Islet precursor cell (in vitro differentiated cells): ENCODE results near the gene FOXO3B.
A peak's percentile ranks its signal among the peaks of the same experiment; 100 is the strongest.
"Not testable (repeated sequence)": the region's sequence is repeated elsewhere in the genome, so short reads cannot be mapped to it uniquely, and the experiment has no call there.

Experiments used
- DNase-seq: peaks from one replicate; pipeline ENCODE4 v3.0.0-alpha.2; 2018

Gene FOXO3B

DNA sequence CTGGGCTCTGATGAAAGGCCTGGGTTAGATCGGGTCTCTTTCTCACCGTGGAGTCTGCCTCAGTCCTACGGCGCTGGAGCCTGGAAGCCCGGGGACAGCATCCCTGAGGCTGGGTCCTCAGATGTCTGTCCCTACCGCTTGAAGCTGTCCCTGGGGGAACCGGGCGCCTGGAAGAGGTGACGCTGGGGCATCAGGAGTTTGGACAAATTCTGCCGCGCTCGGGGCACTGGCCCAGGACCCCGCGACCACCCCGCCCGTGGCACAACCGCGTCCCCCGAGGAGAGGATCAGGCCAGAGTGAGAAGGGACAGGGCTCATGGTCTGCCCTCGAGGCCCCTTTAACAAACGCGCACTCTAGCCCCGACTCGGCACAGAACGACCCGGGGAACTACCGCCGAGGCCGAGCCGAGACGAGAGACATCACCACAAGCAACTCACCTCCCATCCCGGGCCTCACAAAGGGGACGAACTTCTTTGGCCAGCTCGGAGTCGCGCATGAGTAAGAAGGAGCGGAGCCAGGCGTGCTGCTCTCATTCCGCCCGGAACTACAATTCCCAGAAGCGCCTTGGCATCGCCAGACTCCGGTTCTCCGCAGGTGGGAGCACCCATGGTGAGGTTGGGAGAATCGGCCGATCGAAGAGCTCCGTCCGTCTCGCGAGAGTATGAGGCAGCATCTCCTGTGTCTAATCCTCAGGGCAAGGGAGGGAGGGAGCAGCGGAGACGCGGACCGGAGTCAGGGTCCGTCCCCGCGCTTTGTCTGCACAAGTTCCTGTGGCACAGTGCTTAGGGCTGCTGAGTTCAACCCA, at the start of gene FOXO3B:
TSS of gene FOXO3B (minus strand) at position 548 of the 805 bp plus-strand sequence. CDS start 663 bp downstream, outside the sequence.
- DNase-seq, result peak; percentile 98

DNA sequence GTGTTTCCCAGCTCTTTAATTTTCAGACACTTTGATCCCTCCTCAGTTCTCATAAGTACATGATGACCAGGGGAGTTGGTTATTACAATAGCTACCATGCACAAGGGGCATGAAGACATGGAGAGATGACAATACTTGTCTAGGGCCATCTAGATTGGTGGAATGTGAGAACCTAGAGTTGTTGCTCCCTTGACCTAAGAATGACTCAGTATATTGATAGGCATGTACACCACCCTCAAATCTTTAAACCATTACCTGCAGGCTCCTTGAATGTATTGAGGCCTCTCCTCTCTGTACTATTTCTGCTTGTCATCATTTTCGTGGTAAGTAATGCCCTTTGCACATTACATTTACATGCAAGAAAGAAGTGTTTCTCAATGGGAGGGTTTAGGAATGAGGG, 41.4 kb upstream of the FOXO3B start:
- not testable (repeated sequence) for DNase-seq

DNA sequence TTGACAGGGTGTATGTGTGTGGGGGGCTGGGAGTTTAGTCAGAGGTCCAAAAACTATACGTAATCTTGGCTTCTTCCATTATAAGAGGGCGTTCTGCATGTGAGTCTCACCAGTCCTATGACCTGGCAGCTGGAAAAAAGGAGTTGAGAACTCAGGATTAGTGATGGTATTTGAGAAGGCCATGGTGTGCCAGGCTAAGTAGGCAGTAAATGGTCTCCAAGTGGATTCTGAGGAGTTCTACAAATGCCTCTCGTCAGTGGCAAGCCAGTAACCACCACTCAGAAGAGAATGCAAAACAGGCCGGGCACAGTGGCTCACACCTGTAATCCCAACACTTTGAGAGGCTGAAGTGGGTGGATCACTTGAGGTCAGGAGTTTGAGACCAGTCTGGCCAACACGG, 40.5 kb upstream of the FOXO3B start:
- DNase-seq, result not testable (repeated sequence)

GRCh38 chr17:18721775-18722547, 39.8 kb upstream of the FOXO3B start:
- DNase-seq, result not testable (repeated sequence)

DNA sequence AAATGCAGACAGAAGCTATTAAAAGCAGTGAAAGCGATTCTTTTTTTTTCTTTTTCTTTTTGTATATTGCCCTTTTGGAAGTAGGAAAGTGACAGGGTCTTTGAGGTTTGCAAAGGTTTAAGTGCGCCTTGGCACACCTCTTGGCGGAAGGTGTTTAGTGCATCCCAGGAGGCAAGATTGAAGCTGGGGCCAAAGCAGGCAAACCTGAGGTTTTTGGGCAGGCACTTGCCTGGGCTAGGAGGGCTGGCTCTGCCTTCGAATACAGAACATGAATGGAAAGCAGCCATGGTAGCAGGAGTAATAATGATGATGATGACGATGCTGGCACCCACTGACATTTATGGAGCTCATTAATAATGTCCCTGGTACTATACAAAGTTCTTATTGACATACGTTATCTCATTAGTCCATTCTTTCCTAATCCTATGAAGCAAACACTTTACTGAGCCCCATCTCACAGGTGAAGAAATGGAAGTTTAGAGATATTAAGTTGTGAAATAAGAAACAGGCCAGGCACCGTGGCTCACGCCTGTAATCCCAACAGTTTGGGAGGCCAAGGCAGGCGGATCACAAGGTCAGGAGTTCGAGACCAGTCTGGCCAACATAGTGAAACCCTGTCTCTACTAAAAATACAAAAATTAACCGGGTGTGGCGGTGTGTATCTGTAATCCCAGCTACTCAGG, 37.5 kb upstream of the FOXO3B start:
- not testable (repeated sequence) for DNase-seq

DNA sequence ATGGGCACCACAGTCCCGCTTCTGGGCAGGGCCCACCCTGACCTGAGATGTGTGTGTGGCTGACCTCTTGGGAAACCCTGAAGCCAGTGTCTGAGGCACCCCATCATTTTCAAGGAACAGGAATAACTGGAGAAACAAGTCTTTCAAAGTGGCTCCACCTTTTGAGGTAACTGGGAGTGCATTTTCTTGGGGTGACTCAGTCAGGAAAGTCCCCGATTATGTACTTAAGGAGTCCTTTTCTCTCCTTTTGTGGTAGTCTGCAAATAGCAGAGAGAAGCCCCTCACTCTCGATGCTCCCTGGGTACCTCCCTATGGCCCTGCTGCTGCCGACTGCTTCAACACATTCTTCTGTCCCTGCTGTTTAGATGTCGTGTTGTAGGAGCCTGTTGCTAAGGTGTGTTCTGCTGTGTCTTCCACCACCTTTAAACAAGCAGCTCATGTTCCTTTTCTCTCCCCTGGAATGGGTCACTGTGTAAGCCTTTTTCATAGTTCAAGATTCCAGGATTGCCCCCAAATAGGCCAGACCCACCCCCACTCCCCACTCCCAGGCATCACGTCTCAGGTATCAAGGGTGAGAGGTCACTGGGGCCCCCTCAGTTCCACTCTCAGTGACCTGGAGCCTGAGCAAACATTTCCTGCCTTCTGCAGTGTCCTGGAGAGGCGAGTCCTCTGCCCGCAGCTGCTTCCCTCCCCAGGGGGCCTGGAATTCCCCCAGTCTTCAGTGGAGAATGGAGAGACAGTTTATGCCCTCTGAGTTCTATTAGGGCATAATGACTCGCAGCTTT, 36.7 kb upstream of the FOXO3B start:
- DNase-seq, result peak; percentile 69

- DNase-seq, result peak; percentile 78
Measured at GRCh38 chr17:18712354-18712999, 30.4 kb upstream of the FOXO3B start.

- not testable (repeated sequence) for DNase-seq
Measured at GRCh38 chr17:18708215-18708614, 26.1 kb upstream of the FOXO3B start.

DNA sequence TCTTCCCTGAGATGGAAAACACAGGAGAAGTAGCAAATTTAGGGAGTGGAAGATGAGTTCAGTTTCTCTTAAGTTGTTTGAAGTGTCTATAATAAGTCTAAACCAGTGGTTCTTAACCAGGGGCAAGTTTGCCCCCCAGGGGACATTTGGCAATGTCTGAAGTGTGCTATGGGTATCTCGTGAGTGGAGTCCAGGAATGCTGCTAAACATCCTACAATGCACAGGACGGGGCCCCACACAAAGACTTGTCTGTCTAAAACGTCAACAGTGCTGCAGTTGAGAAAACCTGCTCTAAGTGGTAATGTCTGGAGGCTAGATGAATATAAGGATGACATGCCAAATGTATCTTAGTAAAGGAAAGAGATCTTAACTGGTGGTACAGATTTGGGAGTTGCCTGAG, 23.8 kb upstream of the FOXO3B start:
- DNase-seq, result peak; percentile 88

- peak; percentile 52 for DNase-seq
Measured at GRCh38 chr17:18698473-18699103, 16.5 kb upstream of the FOXO3B start.

GRCh38 chr17:18695143-18695542, 13.0 kb upstream of the FOXO3B start:
- DNase-seq, result peak; percentile 52

DNA sequence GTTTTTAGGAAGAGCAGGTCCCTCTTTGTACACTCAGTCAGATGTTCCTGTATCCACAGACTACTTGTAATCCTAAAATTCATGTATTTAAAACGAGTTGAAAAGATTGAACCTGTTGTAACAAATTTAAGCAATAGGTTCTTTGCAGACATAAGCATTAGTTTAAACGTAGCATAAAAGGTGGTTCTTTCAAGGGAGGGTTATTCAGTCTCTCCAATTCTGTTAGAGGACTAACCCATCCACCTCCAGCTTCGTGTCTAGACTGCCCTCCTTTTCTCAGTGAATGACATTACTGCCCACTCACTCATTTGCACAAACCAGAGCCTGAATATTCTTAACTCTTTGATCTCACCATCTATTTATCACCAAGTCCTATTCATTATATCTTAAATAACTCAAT, 554 bp upstream of the FOXO3B start:
- not testable (repeated sequence) for DNase-seq

GRCh38 chr17:18677381-18677780, 4.7 kb downstream of the FOXO3B start:
- not testable (repeated sequence) for DNase-seq

DNA sequence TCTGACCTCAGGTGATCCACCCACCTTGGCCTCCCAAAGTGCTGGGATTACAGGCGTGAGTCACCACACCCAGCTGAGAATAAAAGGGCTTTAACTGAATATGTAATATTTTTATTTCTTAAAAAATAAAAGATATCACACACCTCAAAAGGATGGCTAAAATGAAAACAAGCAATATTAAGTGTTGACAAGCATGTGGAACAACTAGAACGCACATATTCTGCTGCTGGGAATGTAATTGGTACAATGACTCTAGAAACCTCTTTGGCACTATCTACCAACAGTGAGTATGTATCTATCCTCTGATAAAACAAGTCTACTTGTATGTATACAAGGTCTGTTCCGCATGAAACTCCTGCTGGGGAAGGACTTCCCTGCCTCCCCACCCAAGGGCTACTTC, 5.2 kb downstream of the FOXO3B start:
- DNase-seq, result not testable (repeated sequence)

DNA sequence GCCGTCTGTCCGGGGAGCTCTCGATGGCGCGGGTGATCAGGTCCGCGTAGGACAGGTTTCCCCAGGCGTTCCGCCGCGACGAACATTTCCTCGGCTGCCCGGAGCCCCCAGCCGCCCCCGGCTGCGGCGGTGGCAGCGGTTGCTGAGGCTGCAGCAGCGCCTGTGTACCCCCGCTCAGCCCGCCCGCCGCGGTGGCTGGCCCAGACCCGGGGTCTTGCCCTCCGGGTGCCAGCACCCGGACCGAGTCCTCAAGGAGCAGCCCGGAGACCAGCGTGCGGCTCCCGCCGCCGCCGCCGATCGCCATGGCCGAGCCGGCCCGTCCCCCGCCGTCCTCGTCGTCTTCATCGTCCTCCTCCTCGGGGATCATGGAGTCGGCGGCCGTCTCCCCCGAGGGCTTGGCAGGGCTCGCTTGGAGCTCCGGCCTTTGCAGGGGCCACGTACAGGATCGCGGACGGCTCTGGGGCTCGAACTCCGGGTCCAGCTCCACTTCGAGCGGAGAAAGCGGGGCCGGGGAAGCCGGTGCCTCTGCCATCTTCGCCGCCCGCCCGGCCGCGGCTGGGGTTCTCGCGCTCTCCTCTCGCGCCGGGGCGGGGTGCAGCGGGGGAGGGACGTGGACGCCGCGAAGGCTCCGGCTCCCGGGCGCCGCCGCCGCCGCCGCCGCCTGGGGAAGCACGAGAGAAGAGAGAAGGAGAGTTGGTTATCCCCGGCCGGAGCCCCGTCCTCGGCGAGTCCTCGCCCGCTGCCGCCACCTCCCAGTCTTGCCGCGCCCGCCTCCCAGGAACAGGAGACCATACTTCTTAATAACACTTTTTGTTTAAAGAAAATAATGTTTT, 9.5 kb downstream of the FOXO3B start:
- not testable (repeated sequence) for DNase-seq

DNA sequence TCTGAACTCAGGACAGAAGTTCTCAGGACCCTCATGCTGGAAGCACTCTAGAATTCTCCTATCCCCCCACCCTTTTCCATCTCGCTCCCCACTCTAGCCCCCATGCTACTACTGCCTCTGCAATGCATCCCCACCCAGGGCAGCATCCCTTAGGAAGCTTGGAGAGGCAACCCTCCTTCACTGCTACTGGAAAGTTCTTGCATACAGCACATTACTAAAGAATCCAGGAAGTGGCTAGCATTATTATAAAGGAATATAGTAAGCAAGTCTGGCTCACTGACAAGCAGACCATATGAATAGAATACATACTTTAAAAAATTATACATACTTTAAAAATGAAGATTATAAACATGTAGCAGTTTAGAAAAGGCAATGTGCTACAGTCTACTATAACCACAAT, 13.5 kb downstream of the FOXO3B start:
- not testable (repeated sequence) for DNase-seq

DNA sequence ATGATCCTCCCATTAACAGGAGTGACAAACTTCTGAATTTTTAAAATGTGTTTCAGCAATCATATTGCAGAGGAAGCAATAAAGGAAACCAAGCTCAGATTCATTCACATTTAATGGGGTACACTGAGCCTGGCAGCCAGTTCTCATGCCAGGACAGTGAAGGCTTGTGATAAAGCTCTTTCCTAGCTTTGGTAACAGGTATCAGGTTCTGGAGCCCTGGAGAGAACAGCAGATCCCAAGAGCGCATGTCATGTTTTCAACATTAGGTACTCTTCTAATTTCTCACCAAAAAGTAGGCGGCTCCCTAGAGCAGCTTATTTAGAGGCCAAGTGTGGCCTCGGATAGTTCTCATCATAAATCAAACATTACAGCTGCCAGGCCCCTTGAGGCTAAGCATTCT, 14.6 kb downstream of the FOXO3B start:
- not testable (repeated sequence) for DNase-seq

DNA sequence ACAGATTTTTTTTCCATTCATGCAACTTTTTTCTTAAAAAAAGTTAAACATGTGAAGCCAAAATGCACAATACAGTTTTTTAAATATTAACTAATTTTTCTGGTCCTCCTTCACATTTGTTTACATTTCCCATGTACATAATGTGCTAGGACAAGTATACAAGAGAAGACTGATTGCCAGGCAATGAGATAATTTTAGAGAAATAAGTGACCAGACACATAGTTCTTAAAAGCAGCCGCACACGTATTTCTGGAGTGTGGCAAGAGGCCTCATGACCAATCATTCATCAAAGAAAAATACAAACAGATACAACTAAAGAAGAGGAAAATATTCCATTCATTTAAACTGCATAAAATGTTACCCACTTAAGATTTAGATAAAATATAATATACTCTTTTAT, 15.8 kb downstream of the FOXO3B start:
- not testable (repeated sequence) for DNase-seq

DNA sequence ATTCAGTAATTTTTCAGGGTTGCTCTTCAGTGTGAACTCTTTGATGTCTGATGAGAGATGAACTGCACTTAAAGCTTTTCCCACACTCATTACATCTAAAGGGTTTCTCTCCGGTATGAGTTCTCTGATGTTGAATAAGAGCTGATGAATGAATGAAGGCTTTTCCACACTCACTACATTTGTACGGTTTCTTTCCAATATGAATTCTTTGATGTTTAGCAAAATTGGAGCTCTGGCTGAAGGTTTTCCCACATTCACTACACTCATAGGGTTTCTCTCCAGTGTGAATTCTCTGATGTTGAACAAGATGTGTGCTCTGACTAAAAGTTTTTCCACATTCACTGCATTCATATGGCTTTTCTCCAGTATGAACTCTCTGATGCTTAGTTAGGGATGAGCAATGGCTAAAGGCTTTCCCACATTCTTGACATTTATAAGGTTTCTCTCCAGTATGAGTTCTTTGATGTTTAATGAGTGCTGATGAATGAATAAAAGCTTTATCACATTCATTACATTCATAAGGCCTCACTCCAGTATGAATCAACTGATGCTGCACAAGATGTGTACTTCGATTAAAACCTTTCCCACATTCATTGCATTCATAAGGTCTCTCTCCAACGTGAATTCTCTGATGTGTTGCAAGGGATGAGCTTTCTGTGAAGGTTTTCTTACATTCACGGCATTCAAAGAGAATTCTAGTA, 20.0 kb downstream of the FOXO3B start:
- not testable (repeated sequence) for DNase-seq

DNA sequence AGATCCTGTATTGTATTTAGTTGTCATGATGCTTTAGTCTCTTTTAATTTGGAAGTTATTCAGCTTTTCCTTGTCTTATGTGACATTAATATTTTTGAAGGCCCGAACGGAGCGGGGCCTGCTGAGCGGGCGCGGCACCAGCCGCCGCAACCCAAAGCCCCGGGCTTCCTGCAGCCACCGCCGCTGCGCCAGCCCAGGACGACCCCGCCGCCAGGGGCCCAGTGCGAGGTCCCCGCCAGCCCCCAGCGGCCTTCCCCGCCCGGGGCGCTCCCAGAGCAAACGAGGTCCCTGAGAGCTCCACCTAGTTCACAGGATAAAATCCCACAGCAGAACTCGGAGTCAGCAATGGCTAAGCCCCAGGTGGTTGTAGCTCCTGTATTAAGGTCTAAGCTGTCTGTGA, 32.0 kb downstream of the FOXO3B start:
- DNase-seq, result not testable (repeated sequence)
